Loucy (cell line): Measurements from ENCODE around the gene ZCWPW1.

ENCODE experiments used
- CTCF ChIP-seq: fragments of 200-600 bp; sonication (generic); conservative IDR thresholded peaks from 2 replicates; pipeline ENCODE4 v1.5.1; 2014; ENCODE audit warnings: mild to moderate bottlenecking, antibody characterized with exemption, low read length
- EZH2phosphoT487 ChIP-seq: fragments of 200-600 bp; IDR thresholded peaks from 2 replicates; pipeline ENCODE4 v1.6.1; 2018; ENCODE audit warnings: antibody characterized with exemption, mild to moderate bottlenecking, moderate library complexity, borderline replicate concordance

- TF ChIP-seq CTCF (no peak), EZH2phosphoT487 (no peak)
Observed at GRCh38 chr7:100398239-100398638, 30.3 kb downstream of the ZCWPW1 start.
